ENCODE data around the gene CALN1. TPM values are rescaled to one million over a fixed set of nuclear protein-coding genes. Genes with fewer than 3 reads are reported as not detected.
"Not testable (repeated sequence)": the region's sequence is repeated elsewhere in the genome, so short reads cannot be mapped to it uniquely, and the experiment has no call there.

The CALN1 gene
- total RNA-seq, 2 experiments from 2014 or later: not detected

- CTCF ChIA-PET: not testable (repeated sequence)
- POLR2A ChIA-PET: interaction anchor here (0.6 kb wide), 1 partner anchor 119 kb away, joined by 3 read pairs; no protein-coding TSS in a partner anchor
Measured at GRCh38 chr7:71914204-71914603, 497.9 kb downstream of the CALN1 start.

GRCh38 chr7:71912476-71912875 lies 499.7 kb downstream of the CALN1 start:
- ChIA-PET POLR2A (no interaction called here), CTCF (no interaction called here)

- ChIA-PET POLR2A (no interaction called here), CTCF (no interaction called here)
Measured at GRCh38 chr7:71911051-71911450, 501.1 kb downstream of the CALN1 start.

- POLR2A ChIA-PET: no interaction called here
Measured at GRCh38 chr7:71905821-71906220, 506.3 kb downstream of the CALN1 start.

GRCh38 chr7:71904484-71904883 lies 507.7 kb downstream of the CALN1 start:
- ChIA-PET POLR2A (no interaction called here), CTCF (interaction anchor here (0.6 kb wide), 1 partner anchor 666 kb away, joined by 3 read pairs; no protein-coding TSS in a partner anchor)

More at GRCh38 chr7:71905821-71906220, 506.3 kb downstream of the CALN1 start:
- CTCF ChIA-PET: no interaction called here

GRCh38 chr7:71900556-71900955 lies 511.6 kb downstream of the CALN1 start:
- ChIA-PET CTCF (no interaction called here), POLR2A (no interaction called here)

- ChIA-PET POLR2A (no interaction called here), CTCF (no interaction called here)
Measured at GRCh38 chr7:71896535-71896934, 515.6 kb downstream of the CALN1 start.

GRCh38 chr7:71886046-71886445 lies 526.1 kb downstream of the CALN1 start:
- POLR2A ChIA-PET: no interaction called here
- CTCF ChIA-PET: no interaction called here

GRCh38 chr7:71885487-71885886 lies 526.7 kb downstream of the CALN1 start:
- ChIA-PET POLR2A (no interaction called here), CTCF (no interaction called here)

GRCh38 chr7:71883415-71883814 lies 528.7 kb downstream of the CALN1 start:
- ChIA-PET POLR2A (no interaction called here), CTCF (no interaction called here)

GRCh38 chr7:71871446-71871845 lies 540.7 kb downstream of the CALN1 start:
- CTCF ChIA-PET: no interaction called here
- POLR2A ChIA-PET: no interaction called here

- POLR2A ChIA-PET: no interaction called here
Measured at GRCh38 chr7:71870812-71871211, 541.3 kb downstream of the CALN1 start.

GRCh38 chr7:71868797-71869196 lies 543.3 kb downstream of the CALN1 start:
- CTCF ChIA-PET: no interaction called here
- POLR2A ChIA-PET: no interaction called here

More at GRCh38 chr7:71870812-71871211, 541.3 kb downstream of the CALN1 start:
- CTCF ChIA-PET: no interaction called here

GRCh38 chr7:71867626-71868025 lies 544.5 kb downstream of the CALN1 start:
- CTCF ChIA-PET: no interaction called here
- POLR2A ChIA-PET: no interaction called here

- CTCF ChIA-PET: no interaction called here
- POLR2A ChIA-PET: no interaction called here
Measured at GRCh38 chr7:71865172-71865571, 547.0 kb downstream of the CALN1 start.

GRCh38 chr7:71864130-71864529 lies 548.0 kb downstream of the CALN1 start:
- CTCF ChIA-PET: no interaction called here
- POLR2A ChIA-PET: no interaction called here

- POLR2A ChIA-PET: no interaction called here
- CTCF ChIA-PET: no interaction called here
Measured at GRCh38 chr7:71860572-71860971, 551.6 kb downstream of the CALN1 start.

- CTCF ChIA-PET: no interaction called here
- POLR2A ChIA-PET: no interaction called here
Measured at GRCh38 chr7:71857338-71857737, 554.8 kb downstream of the CALN1 start.

GRCh38 chr7:71854546-71855397 lies 557.4 kb downstream of the CALN1 start:
- ChIA-PET CTCF (no interaction called here), POLR2A (no interaction called here)

GRCh38 chr7:71851776-71852498 lies 560.2 kb downstream of the CALN1 start:
- ChIA-PET POLR2A (interaction anchor here (0.6 kb wide), 1 partner anchor 26 kb away, joined by 7 read pairs; no protein-coding TSS in a partner anchor), CTCF (interaction anchor here (0.7 kb wide), 1 partner anchor 14 kb away, joined by 4 read pairs; no protein-coding TSS in a partner anchor)

- POLR2A ChIA-PET: no interaction called here
Measured at GRCh38 chr7:71846160-71846559, 566.0 kb downstream of the CALN1 start.

More at GRCh38 chr7:71846160-71846559, 566.0 kb downstream of the CALN1 start:
- CTCF ChIA-PET: interaction anchor here (0.6 kb wide), 1 partner anchor 456 kb away, joined by 4 read pairs; no protein-coding TSS in a partner anchor

Measured in activated CD8-positive, alpha-beta memory T cell treated with anti-CD3 and anti-CD28 coated beads for 36 hours (primary cell).